GDM1 (cell line): Measurements from ENCODE around the gene NAPA.

ENCODE experiments used
- DNase-seq: peaks from one replicate; lab custom pipeline; 2025; lab: John Stamatoyannopoulos, UW

The NAPA gene

GRCh38 chr19:47521473-47522180, 6.8 kb upstream of the NAPA start:
- peak; percentile 46 for DNase-seq

GRCh38 chr19:47520839-47521238, 6.0 kb upstream of the NAPA start:
- DNase-seq, result no peak

- no peak for DNase-seq
These were observed 5.5 kb upstream of the NAPA start for GRCh38 chr19:47520343-47520806.

GRCh38 chr19:47518854-47519253, 4.0 kb upstream of the NAPA start:
- DNase-seq, result no peak

GRCh38 chr19:47518139-47518538, 3.3 kb upstream of the NAPA start:
- DNase-seq, result peak; percentile 89

- no peak for DNase-seq
These were observed 553 bp downstream of the NAPA start for GRCh38 chr19:47514151-47514868.

- no peak for DNase-seq
These were observed 1.9 kb downstream of the NAPA start for GRCh38 chr19:47512948-47513319.

GRCh38 chr19:47512183-47512947, 2.5 kb downstream of the NAPA start:
- no peak for DNase-seq

GRCh38 chr19:47511681-47512080, 3.2 kb downstream of the NAPA start:
- DNase-seq, result no peak

GRCh38 chr19:47511128-47511517, 3.7 kb downstream of the NAPA start:
- no peak for DNase-seq

- DNase-seq, result no peak
These were observed 4.2 kb downstream of the NAPA start for GRCh38 chr19:47510516-47511127.

- no peak for DNase-seq
These were observed 4.9 kb downstream of the NAPA start for GRCh38 chr19:47509973-47510372.

- DNase-seq, result no peak
These were observed 5.6 kb downstream of the NAPA start for GRCh38 chr19:47509170-47509847.

GRCh38 chr19:47508721-47509120, 6.1 kb downstream of the NAPA start:
- no peak for DNase-seq

- DNase-seq, result no peak
These were observed 6.8 kb downstream of the NAPA start for GRCh38 chr19:47507924-47508553.

GRCh38 chr19:47507012-47507411, 7.9 kb downstream of the NAPA start:
- no peak for DNase-seq

GRCh38 chr19:47506459-47506858, 8.4 kb downstream of the NAPA start:
- DNase-seq, result no peak

- DNase-seq, result no peak
These were observed 9.4 kb downstream of the NAPA start for GRCh38 chr19:47505506-47505905.

- no peak for DNase-seq
These were observed 11.1 kb downstream of the NAPA start for GRCh38 chr19:47503826-47504150.

- no peak for DNase-seq
These were observed 11.6 kb downstream of the NAPA start for GRCh38 chr19:47503130-47503825.
